PC-3 (cell line): ENCODE results near the gene DIAPH3.

Experiments
- CTCF ChIP-seq: fragments of 300-600 bp; sonication (generic); conservative IDR thresholded peaks from 2 replicates; pipeline ENCODE4 v1.5.1; 2017; ENCODE audit warnings: antibody characterized with exemption, low read depth, mild to moderate bottlenecking, low read length
- EZH2 ChIP-seq: fragments of 300-600 bp; sonication (generic); IDR thresholded peaks from one replicate; pipeline ENCODE4 v1.6.1; 2017; ENCODE audit warnings: antibody characterized with exemption, mild to moderate bottlenecking, low read length; ENCODE audit not compliant: unreplicated experiment

DNA sequence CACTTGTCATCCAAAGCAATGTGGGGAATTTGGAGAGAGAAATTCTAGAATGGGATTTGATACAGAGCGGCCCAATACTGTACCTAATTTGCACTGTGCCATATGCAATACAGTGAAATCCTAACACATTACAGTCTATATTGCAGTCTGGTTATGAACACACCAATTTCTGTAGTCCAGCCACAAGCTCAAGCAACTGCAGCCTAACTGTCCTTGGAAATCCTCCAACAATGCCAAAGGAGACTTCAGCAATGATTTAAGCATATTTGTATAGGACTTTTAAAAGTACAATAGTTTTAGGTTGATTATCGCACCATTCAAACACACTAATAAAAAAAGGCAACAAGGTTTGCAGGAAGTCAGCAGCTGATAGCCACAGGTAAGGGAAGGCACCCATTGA is 17.3 kb downstream of the DIAPH3 start:
- TF ChIP-seq EZH2: no peak
- TF ChIP-seq CTCF: no peak
